Measurements from ENCODE around the gene RIPK1. TPM values are rescaled to one million over a fixed set of nuclear protein-coding genes. Genes with fewer than 3 reads are reported as not detected.
"Not testable (repeated sequence)": the region's sequence is repeated elsewhere in the genome, so short reads cannot be mapped to it uniquely, and the experiment has no call there.

RIPK1 gene
- total RNA-seq, 1 experiment from 2014 or later: 19.1 TPM

DNA sequence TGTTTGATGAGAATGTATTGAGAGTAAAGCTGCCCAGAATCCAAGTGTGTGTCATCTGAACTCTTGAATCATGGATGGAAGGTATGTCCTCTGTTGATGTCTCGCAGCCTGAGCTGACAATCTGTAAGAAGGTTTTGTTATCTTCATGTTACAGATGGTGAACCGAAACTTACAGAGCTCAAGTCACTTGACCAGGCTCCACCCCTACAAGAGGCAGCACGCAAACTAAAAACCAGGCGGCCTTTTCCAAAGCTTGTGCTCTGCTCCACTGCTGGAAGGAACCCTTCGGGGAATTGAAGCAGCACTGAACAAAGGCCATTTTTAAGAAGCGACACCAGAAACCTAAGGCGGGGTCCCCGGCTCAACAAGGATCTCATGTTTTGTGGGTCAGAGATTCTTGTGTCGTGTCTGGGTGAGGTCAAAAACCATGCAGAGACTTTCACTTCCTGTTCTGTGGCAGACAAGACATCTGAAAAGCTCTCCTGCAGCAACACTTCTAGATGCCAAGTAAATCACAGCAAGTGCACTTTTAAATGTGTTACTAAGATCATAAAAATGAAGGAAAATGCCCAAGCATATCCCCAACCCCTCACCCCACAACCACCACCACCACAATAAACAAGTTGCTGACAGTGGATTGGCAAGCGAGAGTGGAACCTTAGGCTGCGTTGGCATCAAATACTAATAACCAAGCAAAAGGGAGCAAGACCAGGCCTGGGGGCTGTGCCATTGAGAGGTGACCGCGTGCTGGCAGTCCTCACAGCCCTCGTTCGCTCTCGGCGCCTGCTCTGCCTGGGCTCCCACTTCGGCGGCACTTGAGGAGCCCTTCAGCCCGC, 41.3 kb upstream of the RIPK1 start:
- POLR2A ChIA-PET: interaction anchor here (1.5 kb wide), 1 partner anchor 87 kb away, joined by 4 read pairs; no protein-coding TSS in a partner anchor
- Histone ChIP-seq H2AFZ (ENCODE audit: low read depth, low read length, poor library complexity, severe bottlenecking) (no peak overlapping the region), H3K4me1 (ENCODE audit: control insufficient read depth in 1 of 2, insufficient read depth in 2 of 2, low read length in 2 of 2) (peaks cover 21 to 40% of the 10 kb centered on the region in 2 experiments), H3K4me2 (ENCODE audit: low read length) (no peak overlapping the region), H3K27me3 (ENCODE audit: insufficient read depth, low read length) (no peaks in the 10 kb centered on the region), H3K9ac (ENCODE audit: low read length) (no peak overlapping the region), H3K36me3 (ENCODE audit: control insufficient read depth in 1 of 2, insufficient read depth in 2 of 2, low read length in 2 of 2) (no peaks in the 10 kb centered on the region), H3K4me3 (replicated peaks in 1 of 2; ENCODE audit: low read depth in 1 of 2, low read length in 2 of 2) (no peak overlapping the region), H4K20me1 (ENCODE audit: insufficient read depth) (no peaks in the 10 kb centered on the region), H3K27ac (ENCODE audit: low read depth, low read length) (no peak overlapping the region), H3K79me2 (ENCODE audit: insufficient read depth, low read length) (no peaks in the 10 kb centered on the region), H3K9me2 (ENCODE audit: insufficient read depth) (no peaks in the 10 kb centered on the region), H3K9me3 (ENCODE audit: control insufficient read depth in 1 of 2, insufficient read depth in 1 of 2, low read depth in 1 of 2, low read length in 2 of 2) (no peaks in the 10 kb centered on the region)
- RAD21 ChIA-PET (ENCODE audit: low non-redundant PET in 1 of 2, low total read pairs in 2 of 2, uncharacterized antibody in 2 of 2, unreplicated experiment in 2 of 2): no interaction called here
- BruUV-seq (replicated peaks): no TSS peak
- DNase-seq (ENCODE audit: low read depth, low spot score): no peak
- ATAC-seq: no peak
- intact Hi-C loops (cut with micrococcal nuclease): no loop called here
- TF ChIP-seq JUND (IDR thresholded peaks at IDR 0.05) (no peak), RAD21 (IDR thresholded peaks at IDR 0.05; ENCODE audit: low read depth) (no peak), YY1 (IDR thresholded peaks at IDR 0.05; ENCODE audit: extremely low read depth, insufficient replicate concordance, low read depth, low read length) (no peak), EZH2phosphoT487 (IDR thresholded peaks at IDR 0.05; ENCODE audit: borderline replicate concordance) (no peak), ELF1 (IDR thresholded peaks at IDR 0.05; ENCODE audit: borderline replicate concordance, low read depth) (no peak), EZH2 (IDR thresholded peaks at IDR 0.05) (no peak)
- CTCF ChIA-PET: no interaction called here

DNA sequence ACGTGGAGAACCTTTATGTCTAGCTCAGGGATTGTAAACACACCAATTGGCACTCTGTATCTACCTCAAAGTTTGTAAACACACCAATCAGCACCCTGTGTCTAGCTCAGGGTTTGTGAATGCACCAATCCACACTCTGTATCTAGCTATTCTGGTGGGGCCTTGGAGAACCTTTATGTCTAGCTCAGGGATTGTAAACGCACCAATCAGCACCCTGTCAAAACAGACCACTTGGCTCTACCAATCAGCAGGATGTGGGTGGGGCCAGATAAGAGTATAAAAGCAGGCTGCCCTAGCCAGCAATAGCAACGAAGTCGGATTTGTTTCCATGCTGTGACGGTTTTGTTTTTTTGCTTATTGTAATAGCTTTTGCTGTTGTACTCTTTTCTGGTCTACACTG, 40.1 kb upstream of the RIPK1 start:
- intact Hi-C loops (cut with micrococcal nuclease); BruUV-seq (replicated peaks): not testable (repeated sequence)

More for the DNA sequence above, 40.1 kb upstream of the RIPK1 start:
- ATAC-seq; H3K4me3 ChIP-seq (replicated peaks in 1 of 2; ENCODE audit: low read depth in 1 of 2, low read length in 2 of 2); H3K9me2 ChIP-seq (ENCODE audit: insufficient read depth); H3K27ac ChIP-seq (ENCODE audit: low read depth, low read length); H2AFZ ChIP-seq (ENCODE audit: low read depth, low read length, poor library complexity, severe bottlenecking); H3K9ac ChIP-seq (ENCODE audit: low read length); H3K27me3 ChIP-seq (ENCODE audit: insufficient read depth, low read length); H4K20me1 ChIP-seq (ENCODE audit: insufficient read depth); DNase-seq (ENCODE audit: low read depth, low spot score); H3K4me2 ChIP-seq (ENCODE audit: low read length); H3K9me3 ChIP-seq (ENCODE audit: control insufficient read depth in 1 of 2, insufficient read depth in 1 of 2, low read depth in 1 of 2, low read length in 2 of 2); H3K79me2 ChIP-seq (ENCODE audit: insufficient read depth, low read length); H3K36me3 ChIP-seq (ENCODE audit: control insufficient read depth in 1 of 2, insufficient read depth in 2 of 2, low read length in 2 of 2); CTCF ChIA-PET: not testable (repeated sequence)
- POLR2A ChIA-PET: interaction anchor here (1.5 kb wide), 1 partner anchor 88 kb away, joined by 4 read pairs; no protein-coding TSS in a partner anchor
- H3K4me1 ChIP-seq (ENCODE audit: control insufficient read depth in 1 of 2, insufficient read depth in 2 of 2, low read length in 2 of 2): peaks cover 16 to 29% of the 10 kb centered on the region in 2 experiments
- RAD21 ChIA-PET (ENCODE audit: low non-redundant PET in 1 of 2, low total read pairs in 2 of 2, uncharacterized antibody in 2 of 2, unreplicated experiment in 2 of 2): interaction anchor here in 1 of 2 experiments (0.6 kb wide), 1 partner anchor 28 kb away, joined by 3 read pairs; no protein-coding TSS in a partner anchor

Measured in HCT116 (cell line).